Cardiac muscle cell (in vitro differentiated cells and primary cell): ENCODE data around the gene WDR37. TPM values are rescaled to one million over a fixed set of nuclear protein-coding genes. Genes with fewer than 3 reads are reported as not detected.
"Not testable (repeated sequence)": the region's sequence is repeated elsewhere in the genome, so short reads cannot be mapped to it uniquely, and the experiment has no call there.

Experiments
- DNase-seq, 2 donors: peaks; one replicate each; pipeline versions ENCODE4 v3.0.0 to v3.0.0-alpha.2; 2010 to 2017; ENCODE audit warnings: low read depth in 1 of 2, low spot score in 1 of 2
- H3K27ac ChIP-seq: fragments of 200-600 bp; sonication (generic); 2 replicates; pipeline ENCODE4 v1.5.1; 2016
- H3K27me3 ChIP-seq: fragments of 200-600 bp; sonication (generic); 2 replicates; pipeline ENCODE4 v1.6.0; 2016; ENCODE audit warnings: control low read depth
- H3K36me3 ChIP-seq: fragments of 200-600 bp; sonication (generic); 2 replicates; pipeline ENCODE4 v1.5.1; 2016; ENCODE audit warnings: control low read depth
- H3K4me1 ChIP-seq: fragments of 200-600 bp; sonication (generic); 2 replicates; pipeline ENCODE4 v1.8.1; 2017; ENCODE audit warnings: low read depth, mild to moderate bottlenecking, mixed run types
- H3K4me3 ChIP-seq: fragments of 200-600 bp; sonication (generic); 2 replicates; pipeline ENCODE4 v1.5.1; 2016; ENCODE audit warnings: mild to moderate bottlenecking
- H3K9me3 ChIP-seq: fragments of 200-600 bp; sonication (generic); 2 replicates; pipeline ENCODE4 v1.5.1; 2017; ENCODE audit warnings: low read depth, mild to moderate bottlenecking, control low read depth
- CTCF ChIP-seq: IDR thresholded peaks from 2 replicates; pipeline ENCODE4 v1.5.1; 2012; ENCODE audit warnings: low read depth, mild to moderate bottlenecking, low read length
- polyA plus RNA-seq: library from polyadenylated mRNA; unstranded; fragments of >200 nt; fragmentation: Nextera tagmentation; extraction: Ambion mirVana; gene quantifications from 2 replicates; pipeline ENCODE4 v1.2.1, GENCODE V29; 2016
- total RNA-seq: library from RNA; depleted of rRNA; stranded (reverse); fragments of >200 nt; gene quantifications from 2 replicates; pipeline ENCODE4 v1.2.3, GENCODE V29; 2016

Gene WDR37
- total and polyA plus RNA-seq, 2 experiments from 2014 or later, result 13.0 to 15.7 TPM

- no peak for TF ChIP-seq CTCF
- Histone ChIP-seq H3K4me3 (no peak overlapping the region), H3K27ac (no peak overlapping the region), H3K9me3 (no peaks in the 10 kb centered on the region), H3K4me1 (peaks cover 7% of the 10 kb centered on the region), H3K36me3 (no peaks in the 10 kb centered on the region), H3K27me3 (no peaks in the 10 kb centered on the region)
- no peak for DNase-seq
Measured at GRCh38 chr10:1115607-1115955, 59.4 kb downstream of the WDR37 start.

GRCh38 chr10:1116051-1116450 lies 59.9 kb downstream of the WDR37 start:
- Histone ChIP-seq H3K9me3 (no peaks in the 10 kb centered on the region), H3K27me3 (no peaks in the 10 kb centered on the region), H3K4me3 (no peak overlapping the region), H3K36me3 (no peaks in the 10 kb centered on the region), H3K4me1 (peaks cover 7% of the 10 kb centered on the region), H3K27ac (no peak overlapping the region)
- DNase-seq, result no peak
- TF ChIP-seq CTCF, result no peak

DNA sequence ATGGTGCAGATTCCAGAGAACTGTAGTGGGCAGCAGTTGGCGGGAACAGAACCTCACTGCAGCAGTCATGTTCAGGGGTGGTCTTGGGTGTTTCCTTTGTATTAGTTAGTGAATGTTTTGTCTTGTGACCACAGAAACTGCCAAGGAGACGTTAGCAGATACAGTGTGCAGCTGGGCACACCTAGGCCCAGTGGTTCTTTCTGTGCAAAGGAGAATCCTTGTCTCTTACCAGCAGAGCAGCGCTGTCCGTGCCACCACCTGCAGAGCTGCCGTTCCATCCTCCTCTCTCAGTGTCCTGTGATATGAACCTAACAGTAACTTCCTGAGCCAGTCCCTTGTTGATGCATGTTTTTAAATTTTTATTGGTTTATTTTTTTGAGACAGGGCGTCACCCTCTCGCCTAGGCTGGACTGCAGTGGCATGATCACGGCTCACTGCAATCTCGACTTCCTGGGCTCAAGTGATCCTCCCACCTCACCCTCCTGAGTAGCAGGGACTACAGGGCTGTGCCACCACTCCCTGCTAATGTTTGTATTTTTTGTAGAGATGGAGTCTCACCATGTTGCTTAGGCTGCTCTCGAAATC lies 60.6 kb downstream of the WDR37 start:
- Histone ChIP-seq H3K9me3 (no peaks in the 10 kb centered on the region), H3K4me1 (peaks cover 7% of the 10 kb centered on the region), H3K36me3 (peaks cover 4% of the 10 kb centered on the region), H3K4me3 (no peak overlapping the region), H3K27ac (no peak overlapping the region), H3K27me3 (no peaks in the 10 kb centered on the region)
- no peak for TF ChIP-seq CTCF
- DNase-seq, result no peak

DNA sequence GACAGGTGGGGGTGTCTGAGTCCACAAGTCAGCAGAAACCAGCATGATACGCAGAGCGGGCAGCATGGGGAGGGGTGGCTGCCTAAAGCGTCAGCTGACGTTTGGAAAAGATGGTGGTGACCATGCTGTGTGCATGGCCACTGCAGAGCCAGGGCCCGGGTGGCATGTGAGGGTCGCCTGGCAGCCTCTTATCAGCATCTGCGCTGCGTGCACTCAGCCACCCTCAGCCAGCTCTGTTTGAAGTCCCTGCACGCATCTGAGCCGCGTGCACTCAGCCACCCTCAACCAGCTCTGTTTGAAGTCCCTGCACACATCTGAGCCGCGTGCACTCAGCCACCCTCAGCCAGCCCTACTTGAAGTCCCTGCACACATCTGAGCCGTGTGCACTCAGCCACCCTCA lies 61.5 kb downstream of the WDR37 start:
- no peak for DNase-seq
- TF ChIP-seq CTCF, result no peak
- Histone ChIP-seq H3K9me3 (no peaks in the 10 kb centered on the region), H3K27ac (no peak overlapping the region), H3K27me3 (no peaks in the 10 kb centered on the region), H3K4me1 (peaks cover 7% of the 10 kb centered on the region), H3K4me3 (no peak overlapping the region), H3K36me3 (peaks cover 6% of the 10 kb centered on the region)

GRCh38 chr10:1118318-1118717 lies 62.1 kb downstream of the WDR37 start:
- H3K4me1 ChIP-seq, H3K27me3 ChIP-seq, H3K4me3 ChIP-seq, H3K9me3 ChIP-seq, H3K27ac ChIP-seq, DNase-seq, H3K36me3 ChIP-seq: not testable (repeated sequence)

GRCh38 chr10:1119027-1119426 lies 62.8 kb downstream of the WDR37 start:
- TF ChIP-seq CTCF, result no peak
- Histone ChIP-seq H3K4me1 (peaks cover 6% of the 10 kb centered on the region), H3K27me3 (no peaks in the 10 kb centered on the region), H3K36me3 (peaks cover 9% of the 10 kb centered on the region), H3K27ac (no peak overlapping the region), H3K9me3 (no peaks in the 10 kb centered on the region), H3K4me3 (no peak overlapping the region)
- peak in 1 of 2 donors; percentile 11 for DNase-seq
